RWPE1 (cell line): ENCODE results near the gene ICAM1.

Experiments used
- CTCF ChIA-PET: fragments of 350-600 bp; sonication (Branson Sonifier 250); formaldehyde crosslinking; extraction: SDS; loops from one replicate; lab custom pipeline; 2021; lab: Yijun Ruan, JAX
- POLR2A ChIA-PET: fragments of 400-600 bp; formaldehyde crosslinking; extraction: SDS; loops from one replicate; lab custom pipeline; 2020; ENCODE audit warnings: antibody characterized with exemption; ENCODE audit not compliant: low non-redundant PET; lab: Yijun Ruan, JAX
- DNase-seq: peaks from one replicate; pipeline ENCODE4 v3.0.0; 2012; ENCODE audit warnings: low spot score
- H3K27ac ChIP-seq: fragments of 450-650 bp; 2 replicates; pipeline ENCODE4 v1.5.1; 2017
- TF ChIP-seq, protein P1 (sequence below): fragments of 450-650 bp; conservative IDR thresholded peaks from 2 replicates; pipeline ENCODE4 v1.5.1; 2017; ENCODE audit warnings: low read depth, mild to moderate bottlenecking

ICAM1 gene

DNA sequence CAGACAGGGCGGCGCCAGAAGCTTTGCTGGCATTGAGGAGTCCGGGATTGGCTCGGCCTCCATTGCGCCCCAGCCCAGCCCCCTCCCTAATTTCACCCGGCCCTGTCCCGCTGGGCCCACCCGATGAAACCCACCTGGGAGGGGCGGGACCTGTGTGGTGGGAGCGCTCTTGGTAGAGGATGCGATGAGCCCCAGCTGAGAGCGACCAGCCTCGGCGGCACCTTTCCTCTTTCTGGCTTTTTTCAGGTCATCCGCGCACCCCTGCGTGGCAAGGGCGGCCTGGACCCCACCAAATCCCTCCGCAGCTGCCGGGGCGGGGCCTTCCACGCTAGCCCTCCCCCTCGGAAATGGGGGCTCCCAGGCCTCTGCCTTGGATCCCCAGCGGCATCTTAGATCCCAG lies 38.5 kb downstream of the ICAM1 start, which contains the start of gene ZGLP1:
Gene ZGLP1, minus strand, starts transcription at position 393 of the 400 bp plus-strand sequence.
- peak within 1 kb of the TSS; percentile 19 for H3K27ac ChIP-seq
- ChIA-PET CTCF (no interaction called here), POLR2A (no interaction called here)
- DNase-seq = no peak
- TF ChIP-seq, protein P1, sequence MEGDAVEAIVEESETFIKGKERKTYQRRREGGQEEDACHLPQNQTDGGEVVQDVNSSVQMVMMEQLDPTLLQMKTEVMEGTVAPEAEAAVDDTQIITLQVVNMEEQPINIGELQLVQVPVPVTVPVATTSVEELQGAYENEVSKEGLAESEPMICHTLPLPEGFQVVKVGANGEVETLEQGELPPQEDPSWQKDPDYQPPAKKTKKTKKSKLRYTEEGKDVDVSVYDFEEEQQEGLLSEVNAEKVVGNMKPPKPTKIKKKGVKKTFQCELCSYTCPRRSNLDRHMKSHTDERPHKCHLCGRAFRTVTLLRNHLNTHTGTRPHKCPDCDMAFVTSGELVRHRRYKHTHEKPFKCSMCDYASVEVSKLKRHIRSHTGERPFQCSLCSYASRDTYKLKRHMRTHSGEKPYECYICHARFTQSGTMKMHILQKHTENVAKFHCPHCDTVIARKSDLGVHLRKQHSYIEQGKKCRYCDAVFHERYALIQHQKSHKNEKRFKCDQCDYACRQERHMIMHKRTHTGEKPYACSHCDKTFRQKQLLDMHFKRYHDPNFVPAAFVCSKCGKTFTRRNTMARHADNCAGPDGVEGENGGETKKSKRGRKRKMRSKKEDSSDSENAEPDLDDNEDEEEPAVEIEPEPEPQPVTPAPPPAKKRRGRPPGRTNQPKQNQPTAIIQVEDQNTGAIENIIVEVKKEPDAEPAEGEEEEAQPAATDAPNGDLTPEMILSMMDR = no peak

DNA sequence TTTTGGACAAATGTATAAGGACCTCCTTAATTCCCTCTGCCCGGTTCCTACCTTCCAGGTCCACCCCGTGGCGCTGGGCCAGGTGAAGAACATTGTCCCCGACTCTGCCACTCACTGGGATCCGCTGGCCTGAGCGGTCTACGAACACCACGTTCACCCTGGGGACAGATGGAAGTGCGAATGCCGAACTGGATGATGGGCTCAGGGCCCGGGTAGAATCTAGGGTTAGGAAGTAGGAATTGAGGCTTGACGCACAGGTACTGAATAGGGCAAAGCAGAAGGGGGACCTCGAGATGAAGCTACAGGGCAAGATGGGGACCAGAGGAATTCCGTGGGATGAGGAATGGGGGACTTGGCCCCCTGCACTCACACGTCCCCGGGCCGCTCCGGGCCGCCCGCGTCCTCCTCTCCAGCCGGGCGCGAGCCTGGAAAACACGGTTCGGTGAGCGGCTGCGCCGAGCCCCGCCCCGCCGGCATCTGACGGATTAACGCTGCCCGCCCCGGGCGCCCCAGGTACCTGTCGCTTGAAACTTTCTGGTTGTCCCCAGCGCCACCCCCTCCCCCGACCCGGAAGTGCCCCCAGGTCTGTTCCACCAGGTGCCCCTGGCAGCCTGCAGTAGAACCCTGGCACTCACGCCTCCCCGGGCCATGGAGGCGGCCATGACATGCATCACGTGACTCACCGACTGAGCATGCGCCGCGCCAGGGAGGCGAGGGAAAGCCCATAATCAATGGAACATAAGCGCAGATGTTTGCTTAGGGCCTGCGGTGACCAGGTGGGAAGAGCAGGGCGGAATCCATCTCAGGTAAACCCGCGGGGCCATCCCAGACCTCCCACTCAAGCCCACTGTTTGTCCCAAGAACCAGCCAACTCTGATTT lies 44.7 kb downstream of the ICAM1 start, which contains the start of gene FDX2:
Gene FDX2, minus strand, starts transcription at position 681 of the 880 bp plus-strand sequence. Its CDS starts 19 bp downstream, at position 662.
- CTCF ChIA-PET = interaction anchor here (0.6 to 1.0 kb wide), 2 partner anchors 57 to 218 kb away, joined by 3 read pairs; no protein-coding TSS in a partner anchor
- TF ChIP-seq, protein P1 = no peak
- H3K27ac ChIP-seq = peak within 1 kb of the TSS; percentile 76
- peak; percentile 88 for DNase-seq
- POLR2A ChIA-PET = interaction anchor here (0.6 to 0.7 kb wide), 2 partner anchors 18 to 30 kb away, joined by 4 to 5 read pairs; no protein-coding TSS in a partner anchor

DNA sequence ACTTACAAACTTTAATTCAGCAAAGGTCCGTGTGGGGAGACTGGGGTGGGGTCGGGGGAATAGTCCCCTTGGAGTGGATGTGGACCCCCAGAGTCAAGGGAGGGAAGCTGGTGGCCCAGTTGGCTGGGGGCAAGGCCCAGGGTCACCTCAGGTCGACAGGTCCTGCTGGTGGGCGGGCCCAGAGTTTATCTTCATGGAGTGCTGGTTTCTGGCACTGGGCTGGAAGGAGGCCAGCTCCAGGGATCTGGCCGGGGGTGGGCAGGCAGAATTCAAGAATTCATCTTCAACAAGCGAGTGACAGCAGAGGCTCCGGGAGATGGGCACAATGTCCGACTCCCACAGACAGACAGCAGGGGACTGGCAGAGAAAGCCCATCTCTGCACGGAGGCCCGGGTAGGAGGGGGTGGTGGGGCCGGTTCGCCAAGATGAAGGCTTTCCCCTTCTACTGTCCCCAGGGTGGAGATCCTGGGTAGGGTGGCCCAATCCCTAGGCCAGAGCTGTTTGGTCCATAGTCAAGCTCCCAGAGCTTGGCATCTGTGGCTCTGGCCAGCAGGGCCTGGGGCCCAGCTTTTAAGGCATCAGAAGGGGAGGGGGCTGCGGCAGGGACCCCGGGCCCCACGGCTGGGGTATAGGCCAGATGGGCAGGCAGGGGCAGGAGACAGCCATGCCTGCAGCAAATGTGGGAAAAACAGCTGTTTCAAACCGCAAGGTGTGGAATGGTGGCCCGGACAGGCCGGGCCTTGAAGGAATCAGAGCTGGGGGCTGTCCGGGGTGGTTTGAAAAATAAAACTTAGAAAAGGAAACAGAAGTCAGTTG lies 45.5 kb downstream of the ICAM1 start:
- ChIA-PET POLR2A (interaction anchor here (0.6 to 0.7 kb wide), 2 partner anchors 10 to 155 kb away, joined by 3 to 9 read pairs; no protein-coding TSS in a partner anchor), CTCF (interaction anchor here (0.5 kb wide), 1 partner anchor 84 kb away, joined by 3 read pairs; no protein-coding TSS in a partner anchor)
- peak overlapping the region; percentile 76 for H3K27ac ChIP-seq

DNA sequence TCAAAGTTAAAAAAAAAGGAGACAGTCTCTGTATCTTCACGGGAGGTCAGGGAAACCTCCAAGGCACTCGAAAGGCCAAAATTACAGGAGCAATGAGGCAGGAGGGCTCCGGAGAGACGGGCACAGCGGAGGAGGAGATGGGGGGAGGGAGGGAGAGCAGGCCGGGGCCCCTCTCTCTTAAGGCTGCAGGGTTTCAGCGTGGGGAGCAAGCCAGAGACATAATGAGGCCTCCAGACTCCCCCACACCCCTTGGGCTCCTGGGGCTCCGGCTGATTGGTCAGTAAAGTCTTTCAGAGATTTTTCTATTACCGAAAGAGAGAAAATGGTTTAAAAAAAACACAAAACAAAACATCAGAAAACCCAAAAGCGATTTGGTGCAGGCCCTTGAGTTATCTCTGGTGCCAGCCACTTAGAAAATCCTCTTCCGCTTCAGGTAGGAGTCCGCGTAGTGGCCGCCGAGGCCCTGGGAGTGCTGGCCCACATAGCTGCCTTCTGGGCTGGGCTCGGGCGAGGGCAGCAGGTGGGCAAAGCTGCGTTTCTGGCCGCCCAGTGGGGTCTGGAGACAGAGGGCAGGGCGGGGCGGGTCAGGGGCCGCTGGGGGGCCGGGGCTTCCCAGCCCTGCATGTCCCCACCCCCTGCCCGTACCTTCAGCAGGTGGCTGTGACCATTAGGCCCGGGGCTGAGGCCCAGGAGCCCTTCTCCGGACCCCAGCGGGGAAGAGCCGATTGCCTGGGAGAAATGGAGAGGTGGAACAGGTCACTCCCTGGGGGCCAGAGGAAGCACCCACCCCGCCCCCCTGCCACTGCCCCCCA lies 46.3 kb downstream of the ICAM1 start:
- peak overlapping the region; percentile 76 for H3K27ac ChIP-seq
- TF ChIP-seq, protein P1 = no peak
- DNase-seq = no peak
- POLR2A ChIA-PET = interaction anchor here (0.6 kb wide), 1 partner anchor 48 kb away, joined by 3 read pairs; no protein-coding TSS in a partner anchor
- CTCF ChIA-PET = interaction anchor here (0.5 kb wide), 1 partner anchor 83 kb away, joined by 3 read pairs; no protein-coding TSS in a partner anchor

More for the DNA sequence above, 45.5 kb downstream of the ICAM1 start:
- TF ChIP-seq, protein P1 = no peak
- no peak for DNase-seq

DNA sequence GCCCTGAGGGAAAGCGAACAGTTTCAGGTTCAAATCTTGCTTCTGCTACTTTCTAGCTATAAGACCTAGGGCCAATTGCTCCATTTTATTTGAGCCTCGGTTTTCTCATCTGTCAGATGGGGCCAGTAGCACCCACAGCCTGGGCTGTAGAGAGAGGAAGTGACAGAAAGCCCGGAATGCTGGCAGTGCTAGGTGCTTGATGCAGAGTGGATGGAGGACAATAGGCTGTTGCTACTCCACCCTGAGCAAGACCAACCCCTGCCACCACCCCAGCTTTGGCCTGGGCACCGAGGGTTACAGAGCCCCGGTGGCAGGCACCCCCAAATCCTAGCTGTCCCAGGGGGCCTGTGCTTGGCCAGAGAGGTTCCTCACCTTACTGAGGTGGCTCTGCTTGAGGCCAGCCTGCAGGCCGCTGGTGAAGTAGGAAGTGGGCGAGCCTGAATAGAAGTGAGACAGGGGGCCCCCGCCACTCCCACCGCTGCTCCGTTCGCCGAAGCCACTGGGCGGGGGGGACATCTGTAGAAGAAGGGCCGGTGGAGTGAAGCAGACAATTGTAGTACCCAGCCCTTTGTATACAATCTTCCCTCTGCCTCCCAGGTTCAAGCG lies 47.0 kb downstream of the ICAM1 start:
- ChIA-PET CTCF (interaction anchor here (1.0 to 1.2 kb wide), 2 partner anchors 13 to 48 kb away, joined by 3 read pairs; no protein-coding TSS in a partner anchor), POLR2A (interaction anchor here (0.6 kb wide), 1 partner anchor 48 kb away, joined by 3 read pairs; no protein-coding TSS in a partner anchor)
- TF ChIP-seq, protein P1 = no peak

More for the DNA sequence above, 47.0 kb downstream of the ICAM1 start:
- DNase-seq = no peak
- peak overlapping the region; percentile 76 for H3K27ac ChIP-seq
